ENCODE measurements around the gene CRLF1. TPM values are rescaled to one million over a fixed set of nuclear protein-coding genes. Genes with fewer than 3 reads are reported as not detected.
"Not testable (repeated sequence)": the region's sequence is repeated elsewhere in the genome, so short reads cannot be mapped to it uniquely, and the experiment has no call there.

CRLF1 gene
- total RNA-seq, 1 donor = 0.21 TPM

- peaks cover 7% of the 10 kb centered on the region for H3K4me1 ChIP-seq (ENCODE audit: insufficient read depth, low read length)
- H3K9me3 ChIP-seq (ENCODE audit: low read depth, low read length) = no peaks in the 10 kb centered on the region
- peaks cover 73% of the 10 kb centered on the region for H3K27me3 ChIP-seq (ENCODE audit: insufficient read depth, low read length)
- no peak overlapping the region for H3K4me3 ChIP-seq (ENCODE audit: low read length)
These were observed 886 bp downstream of the CRLF1 start for GRCh38 chr19:18605546-18606280.

- peaks cover 69% of the 10 kb centered on the region for H3K27me3 ChIP-seq (ENCODE audit: insufficient read depth, low read length)
These were observed 1.4 kb downstream of the CRLF1 start for GRCh38 chr19:18605196-18605545.

GRCh38 chr19:18604820-18605159 lies 1.8 kb downstream of the CRLF1 start:
- peaks cover 7% of the 10 kb centered on the region for H3K4me1 ChIP-seq (ENCODE audit: insufficient read depth, low read length)
- peaks cover 65% of the 10 kb centered on the region for H3K27me3 ChIP-seq (ENCODE audit: insufficient read depth, low read length)
- H3K4me3 ChIP-seq (ENCODE audit: low read length) = no peak overlapping the region
- no peaks in the 10 kb centered on the region for H3K9me3 ChIP-seq (ENCODE audit: low read depth, low read length)

More at GRCh38 chr19:18605196-18605545, 1.4 kb downstream of the CRLF1 start:
- H3K4me3 ChIP-seq (ENCODE audit: low read length) = no peak overlapping the region
- H3K9me3 ChIP-seq (ENCODE audit: low read depth, low read length) = no peaks in the 10 kb centered on the region
- peaks cover 7% of the 10 kb centered on the region for H3K4me1 ChIP-seq (ENCODE audit: insufficient read depth, low read length)

- H3K4me3 ChIP-seq (ENCODE audit: low read length) = no peak overlapping the region
- no peaks in the 10 kb centered on the region for H3K9me3 ChIP-seq (ENCODE audit: low read depth, low read length)
- peaks cover 59% of the 10 kb centered on the region for H3K27me3 ChIP-seq (ENCODE audit: insufficient read depth, low read length)
- peaks cover 7% of the 10 kb centered on the region for H3K4me1 ChIP-seq (ENCODE audit: insufficient read depth, low read length)
These were observed 2.4 kb downstream of the CRLF1 start for GRCh38 chr19:18603958-18604819.

- no peak overlapping the region for H3K4me3 ChIP-seq (ENCODE audit: low read length)
- H3K9me3 ChIP-seq (ENCODE audit: low read depth, low read length) = no peaks in the 10 kb centered on the region
- peaks cover 7% of the 10 kb centered on the region for H3K4me1 ChIP-seq (ENCODE audit: insufficient read depth, low read length)
- H3K27me3 ChIP-seq (ENCODE audit: insufficient read depth, low read length) = peaks cover 51% of the 10 kb centered on the region
These were observed 3.2 kb downstream of the CRLF1 start for GRCh38 chr19:18603255-18603957.

- Histone ChIP-seq H3K9me3 (ENCODE audit: low read depth, low read length) (no peaks in the 10 kb centered on the region), H3K4me3 (ENCODE audit: low read length) (no peak overlapping the region), H3K4me1 (ENCODE audit: insufficient read depth, low read length) (peaks cover 3% of the 10 kb centered on the region), H3K27me3 (ENCODE audit: insufficient read depth, low read length) (peaks cover 40% of the 10 kb centered on the region)
These were observed 4.7 kb downstream of the CRLF1 start for GRCh38 chr19:18601875-18602274.

GRCh38 chr19:18600692-18601397 lies 5.8 kb downstream of the CRLF1 start:
- peaks cover 40% of the 10 kb centered on the region for H3K27me3 ChIP-seq (ENCODE audit: insufficient read depth, low read length)
- H3K4me1 ChIP-seq (ENCODE audit: insufficient read depth, low read length); H3K9me3 ChIP-seq (ENCODE audit: low read depth, low read length); H3K4me3 ChIP-seq (ENCODE audit: low read length): not testable (repeated sequence)

- Histone ChIP-seq H3K4me1 (ENCODE audit: insufficient read depth, low read length) (peaks cover 15% of the 10 kb centered on the region), H3K4me3 (ENCODE audit: low read length) (no peak overlapping the region), H3K27me3 (ENCODE audit: insufficient read depth, low read length) (peaks cover 33% of the 10 kb centered on the region), H3K9me3 (ENCODE audit: low read depth, low read length) (no peaks in the 10 kb centered on the region)
These were observed 7.1 kb downstream of the CRLF1 start for GRCh38 chr19:18599485-18599884.

- no peak overlapping the region for H3K4me3 ChIP-seq (ENCODE audit: low read length)
- H3K4me1 ChIP-seq (ENCODE audit: insufficient read depth, low read length) = peaks cover 20% of the 10 kb centered on the region
- H3K27me3 ChIP-seq (ENCODE audit: insufficient read depth, low read length) = peaks cover 21% of the 10 kb centered on the region
- no peaks in the 10 kb centered on the region for H3K9me3 ChIP-seq (ENCODE audit: low read depth, low read length)
These were observed 8.6 kb downstream of the CRLF1 start for GRCh38 chr19:18597809-18598660.

GRCh38 chr19:18596752-18597157 lies 9.8 kb downstream of the CRLF1 start:
- Histone ChIP-seq H3K4me1 (ENCODE audit: insufficient read depth, low read length) (peaks cover 20% of the 10 kb centered on the region), H3K27me3 (ENCODE audit: insufficient read depth, low read length) (peaks cover 10% of the 10 kb centered on the region), H3K4me3 (ENCODE audit: low read length) (no peak overlapping the region), H3K9me3 (ENCODE audit: low read depth, low read length) (no peaks in the 10 kb centered on the region)

- H3K9me3 ChIP-seq (ENCODE audit: low read depth, low read length) = no peaks in the 10 kb centered on the region
- H3K4me3 ChIP-seq (ENCODE audit: low read length) = no peak overlapping the region
- peaks cover 6% of the 10 kb centered on the region for H3K27me3 ChIP-seq (ENCODE audit: insufficient read depth, low read length)
- H3K4me1 ChIP-seq (ENCODE audit: insufficient read depth, low read length) = peaks cover 24% of the 10 kb centered on the region
These were observed 11.1 kb downstream of the CRLF1 start for GRCh38 chr19:18595475-18595874.

- Histone ChIP-seq H3K27me3 (ENCODE audit: insufficient read depth, low read length) (peaks cover 6% of the 10 kb centered on the region), H3K4me3 (ENCODE audit: low read length) (peak overlapping the region; percentile 6), H3K4me1 (ENCODE audit: insufficient read depth, low read length) (peaks cover 29% of the 10 kb centered on the region), H3K9me3 (ENCODE audit: low read depth, low read length) (no peaks in the 10 kb centered on the region)
These were observed 11.7 kb downstream of the CRLF1 start for GRCh38 chr19:18594824-18595373.

GRCh38 chr19:18594096-18594823 lies 12.3 kb downstream of the CRLF1 start:
- H3K4me1 ChIP-seq (ENCODE audit: insufficient read depth, low read length) = peaks cover 36% of the 10 kb centered on the region
- peak overlapping the region; percentile 6 for H3K4me3 ChIP-seq (ENCODE audit: low read length)
- H3K27me3 ChIP-seq (ENCODE audit: insufficient read depth, low read length) = peaks cover 6% of the 10 kb centered on the region
- H3K9me3 ChIP-seq (ENCODE audit: low read depth, low read length) = no peaks in the 10 kb centered on the region

All from mononuclear cell (primary cell).